GM12878 (cell line): ENCODE data around the gene TFRC. TPM values are rescaled to one million over a fixed set of nuclear protein-coding genes. Genes with fewer than 3 reads are reported as not detected.
A peak's percentile ranks its signal among the peaks of the same experiment; 100 is the strongest.

ENCODE experiments used
- BCL11A ChIP-seq: IDR thresholded peaks from 2 replicates; pipeline ENCODE4 v1.6.1; 2011; ENCODE audit warnings: low read depth, low read length
- CBFB ChIP-seq: IDR thresholded peaks from 2 replicates; pipeline ENCODE4 v1.6.1; 2016; ENCODE audit warnings: antibody characterized with exemption, low read depth
- CEBPB ChIP-seq, 2 experiments: fragments of 150-350 bp in 1 of 2; IDR thresholded peaks; 2 replicates each; pipeline ENCODE4 v1.6.1; 2012 to 2014; ENCODE audit warnings: low read depth in 2 of 2, low read length in 2 of 2, borderline replicate concordance in 1 of 2, inconsistent platforms in 1 of 2
- DPF2 ChIP-seq: fragments of 450-650 bp; IDR thresholded peaks from 2 replicates; pipeline ENCODE4 v1.6.1; 2017; ENCODE audit warnings: mild to moderate bottlenecking
- IKZF2 ChIP-seq, 2 experiments: fragments of 450-650 bp; IDR thresholded peaks; 2 replicates each; pipeline ENCODE4 v1.6.1; 2017; ENCODE audit warnings: mild to moderate bottlenecking in 2 of 2, moderate library complexity in 2 of 2
- JUNB ChIP-seq: IDR thresholded peaks from 2 replicates; pipeline ENCODE4 v1.6.1; 2016; ENCODE audit warnings: antibody characterized with exemption, mild to moderate bottlenecking
- NFIC ChIP-seq: IDR thresholded peaks from 2 replicates; pipeline ENCODE4 v1.6.1; 2012; ENCODE audit warnings: low read depth, mild to moderate bottlenecking, inconsistent platforms, low read length, moderate library complexity
- NR2F1 ChIP-seq: fragments of 450-650 bp; conservative IDR thresholded peaks from 2 replicates; pipeline ENCODE4 v1.6.1; 2017; ENCODE audit warnings: mild to moderate bottlenecking
- PAX5 ChIP-seq: IDR thresholded peaks from 2 replicates; pipeline ENCODE4 v1.6.1; 2011; ENCODE audit warnings: low read depth, low read length, borderline replicate concordance
- RUNX3 ChIP-seq: IDR thresholded peaks from 2 replicates; pipeline ENCODE4 v1.6.1; 2012; ENCODE audit warnings: low read length, inconsistent platforms
- SMAD1 ChIP-seq: fragments of 450-650 bp; IDR thresholded peaks from 2 replicates; pipeline ENCODE4 v1.6.1; 2018; ENCODE audit warnings: mild to moderate bottlenecking, low read depth; ENCODE audit not compliant: partially characterized antibody
- SMARCA5 ChIP-seq: fragments of 450-650 bp; IDR thresholded peaks from 2 replicates; pipeline ENCODE4 v1.6.1; 2017; ENCODE audit warnings: mild to moderate bottlenecking
- ZNF207 ChIP-seq: fragments of 450-650 bp; IDR thresholded peaks from 2 replicates; pipeline ENCODE4 v1.6.1; 2014; ENCODE audit warnings: antibody characterized with exemption, mild to moderate bottlenecking, borderline replicate concordance
- polyA plus RNA-seq, 11 experiments: library from polyadenylated mRNA; depleted of rRNA in 4 of 11; unstranded in 6 of 11; stranded (reverse) in 5 of 11; fragments of >200 nt; fragmentation: Nextera tagmentation in 4 of 11; fragmentation: Illumina TruSeq in 1 of 11; extraction: Ambion mirVana in 4 of 11; extraction: Trizol in 1 of 11; gene quantifications; 1 replicate in 1 of 11; 2 replicates in 10 of 11; pipeline versions ENCODE4 v1.2.1 to v1.2.3, GENCODE V29; 2011 to 2016; ENCODE audit warnings: inconsistent platforms in 2 of 11, missing spikeins in 2 of 11, low read depth in 1 of 11
- total RNA-seq, 4 experiments: library from RNA; depleted of rRNA in 3 of 4; stranded (reverse); fragments of >200 nt in 3 of 4; fragmentation: Illumina TruSeq in 1 of 4; extraction: Trizol in 1 of 4; gene quantifications; 2 replicates each; pipeline versions ENCODE4 v1.2.1 to v1.2.3, GENCODE V29; 2013 to 2021
- TF ChIP-seq, protein P1 (sequence below): fragments of 450-650 bp; IDR thresholded peaks from 2 replicates; pipeline ENCODE4 v1.6.1; 2017; ENCODE audit warnings: borderline replicate concordance
- TF ChIP-seq, protein P2 (sequence below): fragments of 450-650 bp; IDR thresholded peaks from 2 replicates; pipeline ENCODE4 v1.6.1; 2017; ENCODE audit warnings: antibody characterized with exemption, mild to moderate bottlenecking, moderate library complexity
- TF ChIP-seq, protein P3 (sequence below): fragments of 450-650 bp; IDR thresholded peaks from 2 replicates; pipeline ENCODE4 v1.6.1; 2018; ENCODE audit warnings: mild to moderate bottlenecking, low read depth, moderate library complexity; ENCODE audit not compliant: partially characterized antibody
- TF ChIP-seq, protein P4 (sequence below): IDR thresholded peaks from 2 replicates; pipeline ENCODE4 v1.6.1; 2011; ENCODE audit warnings: borderline replicate concordance, low read depth, mild to moderate bottlenecking, moderate library complexity, low read length; ENCODE audit not compliant: insufficient read depth, poor library complexity, severe bottlenecking
- TF ChIP-seq, protein P5 (sequence below): fragments of 450-650 bp; IDR thresholded peaks from 2 replicates; pipeline ENCODE4 v1.6.1; 2017; ENCODE audit warnings: low read depth, mild to moderate bottlenecking, moderate library complexity

TFRC gene
- total and polyA plus RNA-seq, 10 of the 15 experiments (the other 5 are each of a cell fraction or from before 2014, with no cell fraction given) = 123 to 526 (median 316) TPM

DNA sequence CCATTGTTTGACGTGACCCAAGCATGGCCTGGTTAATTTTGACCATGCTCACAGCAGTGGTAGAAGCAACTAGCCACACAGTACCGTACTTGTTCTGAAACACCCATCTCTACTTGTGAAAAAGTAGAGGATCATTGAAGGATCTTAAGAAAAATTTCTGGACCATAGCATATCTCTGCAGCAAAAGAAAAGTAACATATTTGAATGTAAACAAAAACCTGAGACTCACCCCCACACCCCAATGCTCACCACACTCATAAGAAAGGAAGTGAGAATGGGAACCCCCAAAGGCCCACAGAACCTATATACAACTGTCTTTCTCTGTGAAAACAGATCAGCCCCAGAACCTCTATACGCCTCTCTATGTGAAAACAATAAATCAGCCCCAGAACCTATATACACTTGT, 33.8 kb upstream of the TFRC start (continued):
- TF ChIP-seq NR2F1 = peak; percentile 72
- TF ChIP-seq BCL11A = peak; percentile 71
- TF ChIP-seq, protein P1, sequence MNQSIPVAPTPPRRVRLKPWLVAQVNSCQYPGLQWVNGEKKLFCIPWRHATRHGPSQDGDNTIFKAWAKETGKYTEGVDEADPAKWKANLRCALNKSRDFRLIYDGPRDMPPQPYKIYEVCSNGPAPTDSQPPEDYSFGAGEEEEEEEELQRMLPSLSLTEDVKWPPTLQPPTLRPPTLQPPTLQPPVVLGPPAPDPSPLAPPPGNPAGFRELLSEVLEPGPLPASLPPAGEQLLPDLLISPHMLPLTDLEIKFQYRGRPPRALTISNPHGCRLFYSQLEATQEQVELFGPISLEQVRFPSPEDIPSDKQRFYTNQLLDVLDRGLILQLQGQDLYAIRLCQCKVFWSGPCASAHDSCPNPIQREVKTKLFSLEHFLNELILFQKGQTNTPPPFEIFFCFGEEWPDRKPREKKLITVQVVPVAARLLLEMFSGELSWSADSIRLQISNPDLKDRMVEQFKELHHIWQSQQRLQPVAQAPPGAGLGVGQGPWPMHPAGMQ = peak; percentile 35; the same call in 1 of the 2 replicates
- TF ChIP-seq CBFB = peak; percentile 74
- TF ChIP-seq, protein P2, sequence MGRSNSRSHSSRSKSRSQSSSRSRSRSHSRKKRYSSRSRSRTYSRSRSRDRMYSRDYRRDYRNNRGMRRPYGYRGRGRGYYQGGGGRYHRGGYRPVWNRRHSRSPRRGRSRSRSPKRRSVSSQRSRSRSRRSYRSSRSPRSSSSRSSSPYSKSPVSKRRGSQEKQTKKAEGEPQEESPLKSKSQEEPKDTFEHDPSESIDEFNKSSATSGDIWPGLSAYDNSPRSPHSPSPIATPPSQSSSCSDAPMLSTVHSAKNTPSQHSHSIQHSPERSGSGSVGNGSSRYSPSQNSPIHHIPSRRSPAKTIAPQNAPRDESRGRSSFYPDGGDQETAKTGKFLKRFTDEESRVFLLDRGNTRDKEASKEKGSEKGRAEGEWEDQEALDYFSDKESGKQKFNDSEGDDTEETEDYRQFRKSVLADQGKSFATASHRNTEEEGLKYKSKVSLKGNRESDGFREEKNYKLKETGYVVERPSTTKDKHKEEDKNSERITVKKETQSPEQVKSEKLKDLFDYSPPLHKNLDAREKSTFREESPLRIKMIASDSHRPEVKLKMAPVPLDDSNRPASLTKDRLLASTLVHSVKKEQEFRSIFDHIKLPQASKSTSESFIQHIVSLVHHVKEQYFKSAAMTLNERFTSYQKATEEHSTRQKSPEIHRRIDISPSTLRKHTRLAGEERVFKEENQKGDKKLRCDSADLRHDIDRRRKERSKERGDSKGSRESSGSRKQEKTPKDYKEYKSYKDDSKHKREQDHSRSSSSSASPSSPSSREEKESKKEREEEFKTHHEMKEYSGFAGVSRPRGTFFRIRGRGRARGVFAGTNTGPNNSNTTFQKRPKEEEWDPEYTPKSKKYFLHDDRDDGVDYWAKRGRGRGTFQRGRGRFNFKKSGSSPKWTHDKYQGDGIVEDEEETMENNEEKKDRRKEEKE = no peak
- TF ChIP-seq RUNX3 = peak; percentile 93
- TF ChIP-seq CEBPB (IDR thresholded peaks at IDR 0.05; ENCODE audit: borderline replicate concordance in 1 of 2, low read depth in 2 of 2, low read length in 2 of 2) = peak in 1 of 2 experiments; percentile 32; a peak in 1 of 4 replicates
- peak; percentile 8; the same call in 1 of the 2 replicates for TF ChIP-seq JUNB
- TF ChIP-seq SMAD1 = peak; percentile 72
- TF ChIP-seq DPF2 = peak; percentile 75
- no peak for TF ChIP-seq SMARCA5
- TF ChIP-seq, protein P3, sequence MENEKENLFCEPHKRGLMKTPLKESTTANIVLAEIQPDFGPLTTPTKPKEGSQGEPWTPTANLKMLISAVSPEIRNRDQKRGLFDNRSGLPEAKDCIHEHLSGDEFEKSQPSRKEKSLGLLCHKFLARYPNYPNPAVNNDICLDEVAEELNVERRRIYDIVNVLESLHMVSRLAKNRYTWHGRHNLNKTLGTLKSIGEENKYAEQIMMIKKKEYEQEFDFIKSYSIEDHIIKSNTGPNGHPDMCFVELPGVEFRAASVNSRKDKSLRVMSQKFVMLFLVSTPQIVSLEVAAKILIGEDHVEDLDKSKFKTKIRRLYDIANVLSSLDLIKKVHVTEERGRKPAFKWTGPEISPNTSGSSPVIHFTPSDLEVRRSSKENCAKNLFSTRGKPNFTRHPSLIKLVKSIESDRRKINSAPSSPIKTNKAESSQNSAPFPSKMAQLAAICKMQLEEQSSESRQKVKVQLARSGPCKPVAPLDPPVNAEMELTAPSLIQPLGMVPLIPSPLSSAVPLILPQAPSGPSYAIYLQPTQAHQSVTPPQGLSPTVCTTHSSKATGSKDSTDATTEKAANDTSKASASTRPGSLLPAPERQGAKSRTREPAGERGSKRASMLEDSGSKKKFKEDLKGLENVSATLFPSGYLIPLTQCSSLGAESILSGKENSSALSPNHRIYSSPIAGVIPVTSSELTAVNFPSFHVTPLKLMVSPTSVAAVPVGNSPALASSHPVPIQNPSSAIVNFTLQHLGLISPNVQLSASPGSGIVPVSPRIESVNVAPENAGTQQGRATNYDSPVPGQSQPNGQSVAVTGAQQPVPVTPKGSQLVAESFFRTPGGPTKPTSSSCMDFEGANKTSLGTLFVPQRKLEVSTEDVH = no peak
- peak; percentile 83 for TF ChIP-seq NFIC
- TF ChIP-seq, protein P4, sequence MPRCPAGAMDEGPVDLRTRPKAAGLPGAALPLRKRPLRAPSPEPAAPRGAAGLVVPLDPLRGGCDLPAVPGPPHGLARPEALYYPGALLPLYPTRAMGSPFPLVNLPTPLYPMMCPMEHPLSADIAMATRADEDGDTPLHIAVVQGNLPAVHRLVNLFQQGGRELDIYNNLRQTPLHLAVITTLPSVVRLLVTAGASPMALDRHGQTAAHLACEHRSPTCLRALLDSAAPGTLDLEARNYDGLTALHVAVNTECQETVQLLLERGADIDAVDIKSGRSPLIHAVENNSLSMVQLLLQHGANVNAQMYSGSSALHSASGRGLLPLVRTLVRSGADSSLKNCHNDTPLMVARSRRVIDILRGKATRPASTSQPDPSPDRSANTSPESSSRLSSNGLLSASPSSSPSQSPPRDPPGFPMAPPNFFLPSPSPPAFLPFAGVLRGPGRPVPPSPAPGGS = peak; percentile 73
- TF ChIP-seq PAX5 = peak; percentile 58; the same call in 1 of the 2 replicates
- peak; percentile 70; the same call in 1 of the 2 replicates for TF ChIP-seq ZNF207
- TF ChIP-seq IKZF2 (IDR thresholded peaks at IDR 0.05) = peak; percentile 67 to 74; a peak in 3 of 4 replicates
- TF ChIP-seq, protein P5, sequence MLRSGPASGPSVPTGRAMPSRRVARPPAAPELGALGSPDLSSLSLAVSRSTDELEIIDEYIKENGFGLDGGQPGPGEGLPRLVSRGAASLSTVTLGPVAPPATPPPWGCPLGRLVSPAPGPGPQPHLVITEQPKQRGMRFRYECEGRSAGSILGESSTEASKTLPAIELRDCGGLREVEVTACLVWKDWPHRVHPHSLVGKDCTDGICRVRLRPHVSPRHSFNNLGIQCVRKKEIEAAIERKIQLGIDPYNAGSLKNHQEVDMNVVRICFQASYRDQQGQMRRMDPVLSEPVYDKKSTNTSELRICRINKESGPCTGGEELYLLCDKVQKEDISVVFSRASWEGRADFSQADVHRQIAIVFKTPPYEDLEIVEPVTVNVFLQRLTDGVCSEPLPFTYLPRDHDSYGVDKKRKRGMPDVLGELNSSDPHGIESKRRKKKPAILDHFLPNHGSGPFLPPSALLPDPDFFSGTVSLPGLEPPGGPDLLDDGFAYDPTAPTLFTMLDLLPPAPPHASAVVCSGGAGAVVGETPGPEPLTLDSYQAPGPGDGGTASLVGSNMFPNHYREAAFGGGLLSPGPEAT = peak; percentile 99
